K562 (cell line): Measurements from ENCODE around the gene ADGRB2. TPM values are rescaled to one million over a fixed set of nuclear protein-coding genes. Genes with fewer than 3 reads are reported as not detected.

ENCODE experiments used
- CREM ChIP-seq: IDR thresholded peaks from 2 replicates; pipeline ENCODE4 v1.6.1; 2014; ENCODE audit warnings: antibody characterized with exemption, low read depth
- DMBX1 ChIP-seq: fragments of 250-450 bp; sonication (Bioruptor Pico); IDR thresholded peaks from 2 replicates; pipeline ENCODE4 v1.8.0; 2022; ENCODE audit warnings: inconsistent platforms, mild to moderate bottlenecking, moderate library complexity, borderline replicate concordance
- FOXM1 ChIP-seq, 2 experiments: fragments of 450-650 bp in 1 of 2; sonication (generic) in 1 of 2; formaldehyde crosslinking in 1 of 2; IDR thresholded peaks; 2 replicates each; pipeline versions ENCODE4 v1.6.1 to v1.9.0; 2017 to 2022; ENCODE audit warnings: low read depth in 2 of 2, mild to moderate bottlenecking in 2 of 2, missing genetic modification reagents in 1 of 2, moderate library complexity in 1 of 2
- JUND ChIP-seq, 2 experiments: IDR thresholded peaks; 2 replicates in 1 of 2; 3 replicates in 1 of 2; pipeline ENCODE4 v1.6.1; 2011; ENCODE audit warnings: borderline replicate concordance in 2 of 2, low read depth in 2 of 2, low read length in 2 of 2, improper control_type of control experiment in 1 of 2, missing biosample characterization in 1 of 2, missing genetic modification characterization in 1 of 2, missing genetic modification reagents in 1 of 2
- KAT8 ChIP-seq: fragments of 450-650 bp; IDR thresholded peaks from 2 replicates; pipeline ENCODE4 v1.6.1; 2016; ENCODE audit warnings: low read depth, mild to moderate bottlenecking
- KDM4B ChIP-seq, 2 experiments: fragments of 450-650 bp in 1 of 2; sonication (generic) in 1 of 2; IDR thresholded peaks; 2 replicates each; pipeline ENCODE4 v1.6.1; 2016 to 2017; ENCODE audit warnings: borderline replicate concordance in 2 of 2, antibody characterized with exemption in 1 of 2, low read depth in 1 of 2, mild to moderate bottlenecking in 1 of 2
- MCM3 ChIP-seq: fragments of 450-650 bp; IDR thresholded peaks from 2 replicates; pipeline ENCODE4 v1.6.1; 2016
- MED1 ChIP-seq: sonication (generic); formaldehyde crosslinking; IDR thresholded peaks from 2 replicates; pipeline ENCODE4 v1.8.1; 2023; ENCODE audit warnings: missing genetic modification reagents, borderline replicate concordance
- MTA3 ChIP-seq: fragments of 450-650 bp; formaldehyde crosslinking; IDR thresholded peaks from 2 replicates; pipeline ENCODE4 v1.6.1; 2017; ENCODE audit warnings: mild to moderate bottlenecking, borderline replicate concordance
- RBM17 ChIP-seq: fragments of 200-400 bp; formaldehyde crosslinking; IDR thresholded peaks from 2 replicates; pipeline ENCODE4 v1.6.1; 2017; ENCODE audit warnings: low read depth, mild to moderate bottlenecking, low read length, borderline replicate concordance
- SMAD4 ChIP-seq: fragments of 250-450 bp; sonication (Bioruptor Pico); conservative IDR thresholded peaks from 2 replicates; pipeline ENCODE4 v1.8.0; 2021; ENCODE audit warnings: inconsistent platforms, mild to moderate bottlenecking, moderate library complexity
- SMARCA4 ChIP-seq: fragments of 450-650 bp; IDR thresholded peaks from 2 replicates; pipeline ENCODE4 v1.6.1; 2016
- SMARCB1 ChIP-seq: IDR thresholded peaks from 2 replicates; pipeline ENCODE4 v1.6.1; 2011; ENCODE audit warnings: improper control_type of control experiment, low read depth; ENCODE audit not compliant: insufficient read length
- SNIP1 ChIP-seq: fragments of 450-650 bp; IDR thresholded peaks from 2 replicates; pipeline ENCODE4 v1.7.1; 2017; ENCODE audit warnings: low read depth, mild to moderate bottlenecking
- TAF1 ChIP-seq: IDR thresholded peaks from 2 replicates; pipeline ENCODE4 v1.6.1; 2011; ENCODE audit warnings: mild to moderate bottlenecking, low read length, moderate library complexity; ENCODE audit not compliant: insufficient read depth, control insufficient read depth, severe bottlenecking; ENCODE audit errors: extremely low read depth
- TARDBP ChIP-seq: fragments of 450-650 bp; IDR thresholded peaks from 2 replicates; pipeline ENCODE4 v1.6.1; 2016
- TFAM ChIP-seq: fragments of 250-450 bp; sonication (Bioruptor Pico); conservative IDR thresholded peaks from 2 replicates; pipeline ENCODE4 v1.5.0; 2021; ENCODE audit warnings: mild to moderate bottlenecking, moderate library complexity
- THRAP3 ChIP-seq: fragments of 450-650 bp; IDR thresholded peaks from 2 replicates; pipeline ENCODE4 v1.6.1; 2016; ENCODE audit warnings: mild to moderate bottlenecking, inconsistent platforms, borderline replicate concordance
- ZNF12 ChIP-seq: sonication (generic); formaldehyde crosslinking; IDR thresholded peaks from 2 replicates; pipeline ENCODE4 v1.4.0; 2020; ENCODE audit warnings: mild to moderate bottlenecking, missing genetic modification reagents
- ZNF124 ChIP-seq: sonication (generic); formaldehyde crosslinking; IDR thresholded peaks from 2 replicates; pipeline ENCODE4 v1.8.1; 2022; ENCODE audit warnings: missing genetic modification reagents
- ZNF23 ChIP-seq: fragments of 250-450 bp; sonication (Bioruptor Pico); IDR thresholded peaks from 2 replicates; pipeline ENCODE4 v1.4.0; 2020; ENCODE audit warnings: mild to moderate bottlenecking
- ZNF232 ChIP-seq: sonication (generic); formaldehyde crosslinking; IDR thresholded peaks from 2 replicates; pipeline ENCODE4 v1.8.0; 2022; ENCODE audit warnings: mild to moderate bottlenecking, missing genetic modification reagents
- ZNF253 ChIP-seq: fragments of 250-450 bp; sonication (Bioruptor Pico); conservative IDR thresholded peaks from 2 replicates; pipeline ENCODE4 v1.6.1; 2021; ENCODE audit warnings: mild to moderate bottlenecking
- ZNF583 ChIP-seq: fragments of 250-450 bp; sonication (Bioruptor Pico); IDR thresholded peaks from 2 replicates; pipeline ENCODE4 v1.4.0; 2020
- ZNF778 ChIP-seq: fragments of 450-650 bp; formaldehyde crosslinking; IDR thresholded peaks from 2 replicates; pipeline ENCODE4 v1.4.0; 2020; ENCODE audit warnings: mild to moderate bottlenecking, moderate library complexity
- ZZZ3 ChIP-seq: fragments of 450-650 bp; IDR thresholded peaks from 2 replicates; pipeline ENCODE4 v1.6.1; 2016; ENCODE audit warnings: antibody characterized with exemption, mild to moderate bottlenecking, moderate library complexity
- polyA plus RNA-seq, 8 experiments: library from polyadenylated mRNA; depleted of rRNA in 4 of 8; stranded (reverse) in 5 of 8; unstranded in 3 of 8; fragments of >200 nt; fragmentation: Nextera tagmentation in 2 of 8; fragmentation: Illumina TruSeq in 1 of 8; extraction: Ambion mirVana in 2 of 8; extraction: Trizol in 1 of 8; gene quantifications; 2 replicates each; pipeline versions ENCODE4 v1.2.1 to v1.2.3, GENCODE V29; 2011 to 2014; ENCODE audit warnings: inconsistent platforms in 1 of 8, missing spikeins in 1 of 8
- total RNA-seq, 7 experiments: library from RNA; depleted of rRNA in 6 of 7; stranded (reverse); fragments of >200 nt in 6 of 7; fragmentation: Illumina TruSeq in 2 of 7; extraction: Trizol in 2 of 7; gene quantifications; 2 replicates each; pipeline versions ENCODE4 v1.2.1 to v1.2.3, GENCODE V29; 2011 to 2021; ENCODE audit warnings: low replicate concordance in 1 of 7
- TF ChIP-seq, protein P1 (sequence below): fragments of 450-650 bp; formaldehyde crosslinking; conservative IDR thresholded peaks from 2 replicates; pipeline ENCODE4 v1.4.0; 2022; ENCODE audit warnings: mild to moderate bottlenecking, missing genetic modification characterization
- TF ChIP-seq, protein P2 (sequence below): fragments of 450-650 bp; formaldehyde crosslinking; IDR thresholded peaks from 2 replicates; pipeline ENCODE4 v1.4.0; 2020; ENCODE audit warnings: mild to moderate bottlenecking, moderate library complexity

Gene ADGRB2
- total and polyA plus RNA-seq, 9 of the 15 experiments (the other 6 are each of a cell fraction or from before 2014, with no cell fraction given), result 0.04 to 0.23 (median 0.20) TPM; not detected in 2

DNA sequence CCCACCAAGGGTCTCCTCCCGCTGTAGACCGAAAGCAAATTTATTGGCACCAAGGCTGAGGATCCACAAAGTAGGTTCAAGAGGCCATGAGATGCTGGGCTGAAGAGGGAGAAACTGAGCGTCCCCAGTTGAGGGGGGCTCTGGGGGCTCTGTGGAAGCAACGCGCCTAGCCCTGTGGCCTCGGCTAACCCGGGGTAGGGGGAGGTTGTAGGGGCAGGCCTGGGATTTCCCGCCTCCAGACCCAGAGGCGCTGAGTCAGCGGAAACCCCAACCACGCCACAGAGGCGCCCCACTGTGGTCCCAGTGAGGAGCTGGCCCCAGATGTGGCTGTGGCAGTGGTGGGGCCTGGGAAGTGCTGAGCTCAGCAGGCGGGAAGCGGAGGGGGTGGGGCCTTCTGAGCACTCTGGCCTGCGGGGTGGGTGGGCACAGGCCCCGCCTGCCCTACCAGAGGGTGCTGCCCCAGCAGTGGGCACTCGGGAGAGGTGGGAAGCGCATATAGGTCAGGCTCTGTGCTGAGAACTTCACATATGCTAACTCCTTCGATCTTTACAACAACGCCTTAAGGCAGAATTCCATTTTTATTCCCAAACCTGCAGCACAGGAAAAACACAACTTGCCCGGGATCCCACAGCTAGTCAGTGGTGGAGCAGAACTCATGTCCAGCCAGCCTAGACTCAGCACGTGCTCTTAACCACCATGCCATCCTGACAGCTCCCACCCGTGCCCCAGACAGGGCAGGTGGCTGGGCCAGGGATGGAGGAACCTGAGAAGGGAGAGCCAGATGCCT lies 58.9 kb downstream of the ADGRB2 start (continued):
- TF ChIP-seq RBM17, result no peak
- no peak for TF ChIP-seq TAF1
- TF ChIP-seq ZNF12 (CRISPR knock-in tag), result no peak
- no peak for TF ChIP-seq KDM4B (IDR thresholded peaks at IDR 0.05; ENCODE audit: borderline replicate concordance in 2 of 2, low read depth in 1 of 2)
- TF ChIP-seq TFAM (CRISPR knock-in tag), result no peak
- TF ChIP-seq ZZZ3, result no peak; the same call in 1 of the 2 replicates
- no peak for TF ChIP-seq FOXM1 (IDR thresholded peaks at IDR 0.05; ENCODE audit: low read depth)
- TF ChIP-seq FOXM1 (CRISPR knock-in tag; IDR thresholded peaks at IDR 0.05; ENCODE audit: low read depth), result no peak
- no peak for TF ChIP-seq KAT8
- TF ChIP-seq DMBX1 (CRISPR knock-in tag), result no peak
- no peak for TF ChIP-seq ZNF253 (CRISPR knock-in tag)
- TF ChIP-seq SMARCA4, result peak; percentile 53; the same call in 1 of the 2 replicates
- TF ChIP-seq, protein P1, sequence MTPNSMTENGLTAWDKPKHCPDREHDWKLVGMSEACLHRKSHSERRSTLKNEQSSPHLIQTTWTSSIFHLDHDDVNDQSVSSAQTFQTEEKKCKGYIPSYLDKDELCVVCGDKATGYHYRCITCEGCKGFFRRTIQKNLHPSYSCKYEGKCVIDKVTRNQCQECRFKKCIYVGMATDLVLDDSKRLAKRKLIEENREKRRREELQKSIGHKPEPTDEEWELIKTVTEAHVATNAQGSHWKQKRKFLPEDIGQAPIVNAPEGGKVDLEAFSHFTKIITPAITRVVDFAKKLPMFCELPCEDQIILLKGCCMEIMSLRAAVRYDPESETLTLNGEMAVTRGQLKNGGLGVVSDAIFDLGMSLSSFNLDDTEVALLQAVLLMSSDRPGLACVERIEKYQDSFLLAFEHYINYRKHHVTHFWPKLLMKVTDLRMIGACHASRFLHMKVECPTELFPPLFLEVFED, result no peak
- TF ChIP-seq MTA3, result 0 out of 2 replicates have a peak, but pooled peaks have one; percentile 40
- no peak for TF ChIP-seq ZNF124 (CRISPR knock-in tag)
- TF ChIP-seq SMAD4 (CRISPR knock-in tag), result peak; percentile 72; the same call in 1 of the 2 replicates
- TF ChIP-seq JUND (IDR thresholded peaks at IDR 0.05; ENCODE audit: borderline replicate concordance, low read depth, low read length), result peak; percentile 84
- TF ChIP-seq JUND (tag; IDR thresholded peaks at IDR 0.05; ENCODE audit: borderline replicate concordance, low read depth, low read length), result peak; percentile 54; the same call in 1 of the 3 replicates
- TF ChIP-seq ZNF583, result no peak
- TF ChIP-seq TARDBP, result no peak
- TF ChIP-seq SNIP1, result no peak
- TF ChIP-seq ZNF778 (CRISPR knock-in tag), result no peak
- no peak for TF ChIP-seq ZNF23 (CRISPR knock-in tag)
- peak; percentile 63 for TF ChIP-seq CREM
- no peak for TF ChIP-seq ZNF232
- TF ChIP-seq, protein P2, sequence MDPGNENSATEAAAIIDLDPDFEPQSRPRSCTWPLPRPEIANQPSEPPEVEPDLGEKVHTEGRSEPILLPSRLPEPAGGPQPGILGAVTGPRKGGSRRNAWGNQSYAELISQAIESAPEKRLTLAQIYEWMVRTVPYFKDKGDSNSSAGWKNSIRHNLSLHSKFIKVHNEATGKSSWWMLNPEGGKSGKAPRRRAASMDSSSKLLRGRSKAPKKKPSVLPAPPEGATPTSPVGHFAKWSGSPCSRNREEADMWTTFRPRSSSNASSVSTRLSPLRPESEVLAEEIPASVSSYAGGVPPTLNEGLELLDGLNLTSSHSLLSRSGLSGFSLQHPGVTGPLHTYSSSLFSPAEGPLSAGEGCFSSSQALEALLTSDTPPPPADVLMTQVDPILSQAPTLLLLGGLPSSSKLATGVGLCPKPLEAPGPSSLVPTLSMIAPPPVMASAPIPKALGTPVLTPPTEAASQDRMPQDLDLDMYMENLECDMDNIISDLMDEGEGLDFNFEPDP (CRISPR knock-in tag), result no peak
- no peak for TF ChIP-seq SMARCB1
- no peak for TF ChIP-seq THRAP3
- TF ChIP-seq MCM3, result no peak
- no peak for TF ChIP-seq MED1 (CRISPR knock-in tag)
